Activated CD8-positive, alpha-beta T cell treated with anti-CD3 and anti-CD28 coated beads, Interleukin-2, amount 10 ng/mL, durations not matched to agents 7 days and 5 days (primary cell): ENCODE data around the gene TTL. TPM values are rescaled to one million over a fixed set of nuclear protein-coding genes. Genes with fewer than 3 reads are reported as not detected.
"Not testable (repeated sequence)": the region's sequence is repeated elsewhere in the genome, so short reads cannot be mapped to it uniquely, and the experiment has no call there.

Source experiments
- ATAC-seq: fragments of 150-1000 bp; cut with Tn5 transposase; one replicate; pipeline ENCODE4 v1.10.0; 2021; ENCODE audit warnings: moderate library complexity
- CTCF ChIA-PET: fragments of 350-600 bp; sonication (Branson Sonifier 250); formaldehyde crosslinking; loops from one replicate; lab custom pipeline; 2021; ENCODE audit warnings: antibody characterized with exemption; lab: Charles Lee
- POLR2A ChIA-PET: fragments of 350-600 bp; sonication (Branson Sonifier 250); formaldehyde crosslinking; loops from one replicate; lab custom pipeline; 2021; ENCODE audit warnings: antibody characterized with exemption; lab: Charles Lee
- DNase-seq: peaks from one replicate; pipeline ENCODE4 v3.0.0-alpha.2; 2020
- H3K27ac Mint-ChIP-seq: one replicate; pipeline ENCODE4 v1.8.0; 2021; ENCODE audit warnings: mild to moderate bottlenecking, mixed read lengths
- H3K27me3 Mint-ChIP-seq: one replicate; pipeline ENCODE4 v1.8.0; 2021; ENCODE audit warnings: low read depth, mixed read lengths
- H3K36me3 Mint-ChIP-seq: one replicate; pipeline ENCODE4 v1.8.0; 2021; ENCODE audit warnings: low read depth, mixed read lengths
- H3K4me1 Mint-ChIP-seq: one replicate; pipeline ENCODE4 v1.8.0; 2021; ENCODE audit warnings: low read depth, mixed read lengths
- H3K4me3 Mint-ChIP-seq: one replicate; pipeline ENCODE4 v1.8.0; 2021; ENCODE audit warnings: mild to moderate bottlenecking, mixed read lengths
- H3K9me3 Mint-ChIP-seq: one replicate; pipeline ENCODE4 v1.8.0; 2022; ENCODE audit warnings: mixed read lengths; ENCODE audit not compliant: insufficient read depth
- total RNA-seq, 2 experiments: library from RNA; stranded (reverse); gene quantifications; one replicate each; pipeline ENCODE4 v1.2.3, GENCODE V29; 2021

The TTL gene
- total RNA-seq, 2 experiments from 2014 or later = 36.0 to 37.6 TPM

DNA sequence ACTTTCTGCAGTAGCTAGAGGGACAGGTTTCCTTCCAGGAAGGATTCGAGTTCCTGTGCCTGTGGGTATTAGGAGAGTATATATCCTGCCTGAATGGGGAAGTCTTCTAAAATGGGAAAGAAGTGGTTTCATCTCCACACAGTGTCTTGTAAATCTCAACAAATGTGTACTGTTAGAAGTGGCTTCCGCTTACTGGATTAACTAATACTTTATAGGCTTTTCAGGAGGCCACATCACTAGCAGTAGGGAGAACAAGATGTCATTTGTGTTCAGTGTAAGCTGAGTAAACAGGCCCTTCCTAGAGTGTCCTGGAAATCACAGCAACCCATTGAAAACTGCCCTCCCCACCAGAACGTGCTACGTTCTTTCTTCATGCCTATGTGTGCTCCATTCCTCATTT, 47.8 kb downstream of the TTL start:
- no peak for DNase-seq
- Mint-ChIP-seq H3K36me3 (peaks cover 39% of the 10 kb centered on the region), H3K4me1 (no peaks in the 10 kb centered on the region), H3K4me3 (no peak overlapping the region), H3K27ac (no peak overlapping the region), H3K27me3 (no peaks in the 10 kb centered on the region), H3K9me3 (no peaks in the 10 kb centered on the region)
- ChIA-PET CTCF (interaction anchor here (0.9 kb wide), 1 partner anchor 27 kb away, joined by 5 read pairs; no protein-coding TSS in a partner anchor), POLR2A (no interaction called here)
- no peak for ATAC-seq

DNA sequence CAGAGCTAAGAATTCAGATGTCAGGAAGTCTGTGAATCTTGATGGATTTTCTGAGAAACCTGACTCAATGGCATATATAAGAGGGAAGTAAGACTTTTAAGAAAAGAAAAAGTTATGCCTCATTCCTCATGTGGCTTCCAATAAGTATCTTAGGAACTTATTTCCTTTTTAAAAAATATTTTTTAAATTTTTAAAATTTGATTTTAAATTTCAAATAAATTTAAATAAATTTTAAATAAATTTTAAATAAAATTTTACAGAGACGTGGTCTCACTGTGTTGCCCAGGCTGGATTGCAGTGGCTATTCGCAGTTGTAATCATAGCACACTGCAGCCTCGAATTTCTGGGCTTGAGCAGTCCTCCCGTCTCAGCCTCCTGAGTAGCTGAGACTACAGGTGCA, 48.8 kb downstream of the TTL start:
- H3K36me3 Mint-ChIP-seq = peaks cover 35% of the 10 kb centered on the region
- ATAC-seq (no peak), DNase-seq (no peak)
- CTCF ChIA-PET = no interaction called here
- H3K27me3 Mint-ChIP-seq = no peaks in the 10 kb centered on the region
- POLR2A ChIA-PET = no interaction called here
- no peaks in the 10 kb centered on the region for H3K9me3 Mint-ChIP-seq
- no peak overlapping the region for H3K4me3 Mint-ChIP-seq
- H3K27ac Mint-ChIP-seq = no peak overlapping the region
- H3K4me1 Mint-ChIP-seq = no peaks in the 10 kb centered on the region

DNA sequence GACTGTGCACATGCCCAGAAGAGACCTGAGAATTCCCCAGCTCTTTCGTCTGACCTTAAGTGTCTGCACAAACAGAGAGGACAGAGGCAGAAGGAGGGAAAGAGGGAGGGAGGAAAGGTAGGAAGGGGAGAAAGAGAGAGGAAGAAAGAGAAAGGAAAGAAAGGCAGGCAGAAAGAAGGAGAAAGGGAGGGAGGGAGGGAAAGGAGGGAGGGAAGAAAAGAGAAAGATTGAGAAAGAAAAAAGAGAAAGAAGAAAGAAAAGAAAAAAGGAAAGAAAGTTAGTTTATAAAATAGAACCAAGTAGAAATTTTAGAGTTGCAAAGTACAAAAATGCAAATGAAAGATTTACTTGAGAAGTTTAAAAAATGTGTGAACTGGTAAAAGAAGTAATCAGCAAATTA, 52.9 kb downstream of the TTL start:
- ATAC-seq = no peak
- Mint-ChIP-seq H3K27me3 (no peaks in the 10 kb centered on the region), H3K9me3 (no peaks in the 10 kb centered on the region), H3K4me1 (no peaks in the 10 kb centered on the region), H3K36me3 (peaks cover 22% of the 10 kb centered on the region), H3K4me3 (no peak overlapping the region), H3K27ac (no peak overlapping the region)
- CTCF ChIA-PET = interaction anchor here (1.3 kb wide), 1 partner anchor 11 kb away, joined by 3 read pairs; no protein-coding TSS in a partner anchor
- no peak for DNase-seq
- POLR2A ChIA-PET = no interaction called here

DNA sequence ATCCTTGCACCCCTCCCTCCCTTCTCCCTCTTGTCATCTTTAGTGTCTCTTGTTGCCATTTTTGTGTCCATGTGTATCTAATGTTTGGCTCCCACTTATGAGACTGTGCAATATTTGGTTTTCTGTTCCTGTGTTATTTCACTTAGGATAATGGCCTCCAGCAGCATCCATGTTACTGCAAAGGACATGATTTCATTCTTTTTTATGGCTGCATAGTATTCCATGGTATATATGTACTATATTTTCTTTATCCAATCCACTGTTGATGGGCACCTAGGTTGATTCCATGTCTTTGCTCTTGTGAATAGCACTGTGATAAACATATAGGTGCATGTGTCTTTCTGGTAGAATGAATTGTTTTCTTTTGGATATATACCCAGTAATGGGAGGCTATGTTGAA, 54.7 kb downstream of the TTL start:
- H3K27ac Mint-ChIP-seq, H3K4me3 Mint-ChIP-seq, POLR2A ChIA-PET, H3K27me3 Mint-ChIP-seq, ATAC-seq, H3K9me3 Mint-ChIP-seq, DNase-seq: not testable (repeated sequence)
- peaks cover 17% of the 10 kb centered on the region for H3K36me3 Mint-ChIP-seq
- H3K4me1 Mint-ChIP-seq = peaks cover 12% of the 10 kb centered on the region
- CTCF ChIA-PET = interaction anchor here (1.6 kb wide), 1 partner anchor 56 kb away, joined by 5 read pairs; no protein-coding TSS in a partner anchor

DNA sequence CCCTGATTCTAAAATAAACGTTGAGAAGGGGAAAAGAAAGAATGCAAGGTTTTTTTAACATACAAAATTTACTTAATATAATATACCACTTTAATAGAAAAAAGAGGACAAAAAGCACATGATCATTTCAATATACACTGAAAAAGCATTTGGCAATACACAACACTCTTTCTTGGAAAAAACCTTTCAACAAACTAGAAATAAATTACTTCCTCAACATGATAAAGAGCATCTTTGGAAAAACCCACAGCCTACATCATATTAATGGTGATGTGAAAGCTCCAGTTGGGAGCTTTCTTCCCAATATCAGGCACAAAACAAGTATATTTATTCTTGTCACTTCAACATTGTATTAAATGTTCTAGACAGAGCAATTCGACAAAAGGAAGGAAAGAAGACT, 57.4 kb downstream of the TTL start:
- Mint-ChIP-seq H3K4me3 (no peak overlapping the region), H3K36me3 (peaks cover 4% of the 10 kb centered on the region), H3K9me3 (no peaks in the 10 kb centered on the region), H3K4me1 (peaks cover 12% of the 10 kb centered on the region), H3K27me3 (no peaks in the 10 kb centered on the region), H3K27ac (no peak overlapping the region)
- POLR2A ChIA-PET = no interaction called here
- no peak for DNase-seq
- no peak for ATAC-seq
- CTCF ChIA-PET = interaction anchor here (1.2 kb wide), 1 partner anchor 46 kb away, joined by 3 read pairs; no protein-coding TSS in a partner anchor

DNA sequence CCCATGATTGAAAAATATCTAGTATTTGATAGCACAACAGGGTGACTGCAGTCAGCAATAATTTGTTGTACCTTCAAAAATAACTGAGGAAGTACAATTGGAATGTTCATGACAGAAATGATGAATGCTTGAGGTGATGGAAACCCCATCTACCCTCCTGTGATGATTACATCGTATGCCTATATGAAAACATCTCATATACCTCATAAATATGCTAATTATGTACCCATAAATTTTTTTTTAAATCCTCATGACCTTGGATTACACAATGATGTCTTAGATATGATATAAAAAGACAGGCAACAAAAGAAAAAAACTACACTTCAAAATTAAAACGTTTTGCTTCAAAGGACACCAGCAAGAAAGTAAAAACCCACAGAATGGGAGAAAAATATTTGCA, 59.0 kb downstream of the TTL start:
- DNase-seq (no peak), ATAC-seq (no peak)
- H3K4me3 Mint-ChIP-seq = no peak overlapping the region
- peaks cover 4% of the 10 kb centered on the region for H3K36me3 Mint-ChIP-seq
- peaks cover 19% of the 10 kb centered on the region for H3K4me1 Mint-ChIP-seq
- H3K27me3 Mint-ChIP-seq = no peaks in the 10 kb centered on the region
- POLR2A ChIA-PET = no interaction called here
- no peaks in the 10 kb centered on the region for H3K9me3 Mint-ChIP-seq
- CTCF ChIA-PET = interaction anchor here (0.8 to 1.4 kb wide), 2 partner anchors 43 to 60 kb away, joined by 3 to 4 read pairs; no protein-coding TSS in a partner anchor
- H3K27ac Mint-ChIP-seq = no peak overlapping the region

DNA sequence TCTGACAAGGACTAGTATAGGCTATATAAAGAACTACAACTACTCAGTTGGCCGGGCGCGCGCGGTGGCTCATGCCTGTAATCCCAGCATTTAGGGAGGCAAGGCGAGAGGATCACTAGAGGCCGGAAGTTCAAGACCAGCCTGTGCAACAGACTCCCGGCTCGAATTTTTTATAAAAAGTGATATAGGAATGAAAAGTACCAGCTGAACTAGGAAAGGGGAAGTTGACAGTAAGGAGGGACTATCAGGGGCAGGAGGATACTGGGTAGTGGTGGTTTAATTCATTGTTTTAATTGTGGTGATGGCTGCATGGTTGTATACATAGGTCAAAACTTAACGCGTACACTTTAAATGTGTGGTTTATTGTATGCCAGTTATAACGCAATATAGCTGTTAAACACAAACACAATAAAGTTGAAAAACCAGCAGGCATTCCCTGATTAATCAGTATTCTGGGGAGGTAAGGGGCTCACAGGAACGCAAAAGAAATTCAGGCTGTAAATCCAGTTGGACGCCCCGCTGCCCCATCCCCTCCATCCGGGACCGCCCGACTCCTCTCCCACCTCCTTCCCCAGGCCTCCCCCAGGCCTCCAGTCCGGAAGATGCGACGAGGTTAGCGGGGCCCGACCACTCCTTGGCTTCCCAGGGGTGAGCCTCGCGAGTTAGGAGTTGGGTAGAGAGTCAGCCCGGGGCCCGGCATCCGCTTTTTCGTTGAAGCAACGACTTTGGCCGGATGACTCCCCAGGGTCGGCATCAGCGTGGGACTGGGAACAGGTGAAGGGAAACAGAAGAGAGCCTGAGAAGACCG, 59.6 kb downstream of the TTL start:
- no peak overlapping the region for H3K4me3 Mint-ChIP-seq
- DNase-seq (peak; percentile 80), ATAC-seq (peak; percentile 80)
- H3K27ac Mint-ChIP-seq = no peak overlapping the region
- no peaks in the 10 kb centered on the region for H3K9me3 Mint-ChIP-seq
- ChIA-PET CTCF (interaction anchor here (0.8 to 1.4 kb wide), 3 partner anchors 10 to 61 kb away, joined by 3 to 6 read pairs (median 4); no protein-coding TSS in a partner anchor), POLR2A (interaction anchor here (1.5 kb wide), 1 partner anchor 44 kb away, joined by 3 read pairs; no protein-coding TSS in a partner anchor)
- H3K4me1 Mint-ChIP-seq = peaks cover 19% of the 10 kb centered on the region
- H3K27me3 Mint-ChIP-seq = no peaks in the 10 kb centered on the region
- peaks cover 7% of the 10 kb centered on the region for H3K36me3 Mint-ChIP-seq

DNA sequence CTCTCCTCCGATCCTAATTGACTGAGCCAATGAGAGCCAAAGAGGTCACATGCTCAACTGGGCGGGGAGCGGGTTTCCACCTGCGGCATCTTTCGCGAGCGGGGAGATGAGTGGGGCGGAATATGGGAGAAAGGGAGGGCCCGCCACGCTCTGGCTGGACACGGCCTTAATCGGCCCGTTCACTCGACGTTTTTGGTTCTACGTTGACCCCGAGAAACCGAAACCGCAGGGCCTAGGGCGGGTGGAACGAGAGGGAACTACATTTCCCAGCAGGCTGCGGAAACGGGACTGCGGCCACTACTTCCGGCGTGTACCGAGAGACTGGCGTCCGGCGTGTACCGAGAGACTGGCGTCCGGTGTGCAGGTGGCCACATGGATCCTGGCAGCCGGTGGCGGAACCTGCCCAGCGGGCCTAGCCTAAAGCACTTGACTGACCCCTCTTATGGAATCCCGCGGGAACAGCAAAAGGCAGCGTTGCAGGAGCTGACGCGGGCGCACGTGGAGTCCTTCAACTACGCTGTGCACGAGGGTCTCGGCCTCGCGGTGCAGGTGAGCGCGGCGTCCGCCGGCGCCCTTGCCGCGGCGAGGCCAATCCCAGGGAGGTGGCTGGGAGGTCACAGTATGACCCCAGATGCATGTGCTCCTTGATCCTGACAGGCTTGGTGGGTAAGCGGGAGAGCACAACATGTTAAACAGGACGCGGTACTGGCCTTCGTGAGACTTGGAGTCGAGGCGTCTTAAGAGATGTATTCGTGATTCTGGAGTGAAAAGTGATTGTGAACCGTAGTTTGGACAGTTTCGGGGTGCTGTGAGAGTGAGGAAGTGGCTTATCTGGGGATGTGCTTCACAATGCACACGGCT, 60.4 kb downstream of the TTL start, which contains the start of gene POLR1B:
POLR1B (plus strand) TSS at position 343 of the 861 bp plus-strand sequence; CDS start at position 373, 30 bp downstream.
- Mint-ChIP-seq H3K4me1 (peaks cover 21% of the 10 kb centered on the region), H3K9me3 (no peaks in the 10 kb centered on the region), H3K36me3 (peaks cover 8% of the 10 kb centered on the region), H3K4me3 (no peak within 1 kb of the TSS), H3K27ac (no peak within 1 kb of the TSS), H3K27me3 (no peaks in the 10 kb centered on the region)
- DNase-seq (peak; percentile 86), ATAC-seq (peak; percentile 84)
- ChIA-PET CTCF (interaction anchor here (0.8 to 1.6 kb wide), 3 partner anchors 10 to 41 kb away, joined by 4 to 6 read pairs (median 6); no protein-coding TSS in a partner anchor), POLR2A (interaction anchor here (0.6 to 1.5 kb wide), 3 partner anchors 22 to 264 kb away, joined by 3 to 5 read pairs (median 3); no protein-coding TSS in a partner anchor)

DNA sequence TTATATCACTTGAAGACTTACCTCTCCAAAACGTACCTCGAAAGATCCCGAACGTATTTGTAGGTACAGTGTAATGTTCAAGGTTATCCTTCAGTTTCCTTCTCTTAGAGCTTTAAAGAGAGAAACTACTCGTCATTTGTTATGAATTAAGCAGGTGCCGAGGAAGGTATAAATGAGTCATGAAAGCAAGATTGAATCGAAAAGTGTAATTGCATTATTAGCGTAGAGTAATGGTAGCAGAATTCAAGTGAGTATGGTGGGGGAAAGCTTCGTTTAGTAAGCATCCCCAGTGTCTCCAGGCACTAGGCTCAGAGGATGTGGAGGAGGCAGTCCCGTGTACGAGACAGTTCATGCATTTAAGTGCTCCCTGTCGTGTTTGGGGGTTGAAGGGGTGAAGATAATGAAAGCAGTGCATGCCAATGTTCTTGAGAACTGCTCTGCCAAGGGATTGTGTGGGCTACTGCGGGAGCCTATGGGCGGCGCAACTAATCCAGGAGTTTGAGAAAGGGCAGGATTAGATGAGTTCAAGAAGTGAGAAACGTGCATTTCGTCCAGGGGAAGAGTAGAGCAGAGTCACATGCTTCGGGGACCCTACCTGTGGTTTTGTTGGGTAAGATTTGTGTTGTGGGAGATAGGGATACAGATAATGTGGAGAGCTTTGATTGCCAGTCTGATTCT, 61.2 kb downstream of the TTL start:
- Mint-ChIP-seq H3K9me3 (no peaks in the 10 kb centered on the region), H3K27me3 (no peaks in the 10 kb centered on the region), H3K4me1 (peaks cover 27% of the 10 kb centered on the region), H3K4me3 (no peak overlapping the region), H3K27ac (no peak overlapping the region), H3K36me3 (peaks cover 13% of the 10 kb centered on the region)
- ATAC-seq (peak; percentile 5), DNase-seq (peak; percentile 36)
- ChIA-PET POLR2A (interaction anchor here (0.5 to 3.0 kb wide), 6 partner anchors 9 to 329 kb away, joined by 3 to 8 read pairs (median 3); partner anchors contain the start of gene CHCHD5), CTCF (interaction anchor here (0.6 to 1.6 kb wide), 2 partner anchors 40 to 183 kb away, joined by 3 to 6 read pairs; no protein-coding TSS in a partner anchor)

DNA sequence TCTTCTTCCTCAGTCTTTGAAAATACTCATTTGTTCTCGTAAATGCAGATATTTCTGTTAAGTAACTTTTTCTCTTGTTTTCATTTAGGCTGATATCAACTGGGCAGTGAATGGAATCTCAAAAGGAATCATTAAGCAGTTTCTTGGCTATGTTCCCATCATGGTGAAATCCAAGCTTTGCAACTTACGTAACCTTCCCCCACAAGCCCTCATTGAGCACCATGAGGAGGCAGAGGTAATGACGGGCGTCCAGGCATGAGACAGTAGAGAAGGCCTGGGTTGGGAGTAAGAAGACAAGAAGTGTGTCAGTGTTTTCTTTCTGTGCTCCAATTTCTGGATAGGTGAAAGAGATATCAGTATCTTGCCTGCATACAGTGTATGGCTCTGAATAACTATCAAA, 65.4 kb downstream of the TTL start:
- H3K4me3 Mint-ChIP-seq = no peak overlapping the region
- H3K36me3 Mint-ChIP-seq = peaks cover 37% of the 10 kb centered on the region
- H3K27me3 Mint-ChIP-seq = no peaks in the 10 kb centered on the region
- H3K9me3 Mint-ChIP-seq = no peaks in the 10 kb centered on the region
- CTCF ChIA-PET = interaction anchor here (1.1 to 1.7 kb wide), 2 partner anchors 63 to 67 kb away, joined by 3 to 8 read pairs; no protein-coding TSS in a partner anchor
- peaks cover 17% of the 10 kb centered on the region for H3K4me1 Mint-ChIP-seq
- no peak overlapping the region for H3K27ac Mint-ChIP-seq
- no peak for DNase-seq
- POLR2A ChIA-PET = interaction anchor here (1.3 kb wide), 1 partner anchor 37 kb away, joined by 4 read pairs; the partner anchor contains the start of gene CHCHD5
- no peak for ATAC-seq

DNA sequence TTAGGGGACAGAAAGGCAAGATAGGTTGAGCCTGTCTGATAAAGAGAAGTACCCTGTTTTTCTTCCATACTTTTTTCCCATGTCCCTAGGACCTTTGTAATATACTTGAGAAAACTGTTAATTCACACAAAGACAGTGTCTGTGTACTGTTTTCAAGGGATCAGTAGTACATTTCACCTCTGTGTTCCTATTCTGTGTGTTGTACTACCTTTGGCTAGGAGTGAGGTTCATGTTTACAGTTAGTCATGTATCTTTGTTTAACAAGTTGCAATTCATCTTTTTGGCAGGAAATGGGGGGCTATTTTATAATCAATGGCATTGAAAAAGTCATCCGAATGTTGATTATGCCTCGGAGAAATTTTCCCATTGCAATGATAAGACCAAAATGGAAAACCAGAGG, 67.0 kb downstream of the TTL start:
- no peaks in the 10 kb centered on the region for H3K27me3 Mint-ChIP-seq
- ATAC-seq (no peak), DNase-seq (no peak)
- ChIA-PET POLR2A (no interaction called here), CTCF (interaction anchor here (1.7 kb wide), 1 partner anchor 68 kb away, joined by 8 read pairs; no protein-coding TSS in a partner anchor)
- H3K27ac Mint-ChIP-seq = no peak overlapping the region
- H3K9me3 Mint-ChIP-seq = no peaks in the 10 kb centered on the region
- H3K4me1 Mint-ChIP-seq = peaks cover 17% of the 10 kb centered on the region
- H3K36me3 Mint-ChIP-seq = peaks cover 51% of the 10 kb centered on the region
- no peak overlapping the region for H3K4me3 Mint-ChIP-seq
